ENCODE results near the gene PHOSPHO2.
"Not testable (repeated sequence)": the region's sequence is repeated elsewhere in the genome, so short reads cannot be mapped to it uniquely, and the experiment has no call there.

Gene PHOSPHO2

DNA sequence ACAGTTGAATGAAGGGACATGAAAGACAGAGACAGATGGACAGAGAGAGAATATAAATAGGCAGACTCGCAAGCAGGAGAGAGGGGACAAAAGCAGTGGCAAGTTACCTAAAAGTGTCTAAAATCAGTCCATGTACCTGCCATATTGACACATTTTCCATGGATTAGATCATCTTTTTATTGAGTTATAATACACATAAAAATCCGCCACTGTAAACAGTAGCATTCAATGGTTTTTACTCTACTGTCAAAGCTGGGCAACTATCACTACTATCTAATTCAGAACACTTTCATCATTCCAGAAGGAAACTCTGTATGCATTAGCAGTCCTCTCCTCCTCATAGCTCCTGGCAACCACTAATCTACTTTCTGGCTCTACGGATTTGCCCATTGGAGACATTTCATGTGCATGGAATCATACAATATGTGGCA lies 10.1 kb upstream of the PHOSPHO2 start:
- DNase-seq (ENCODE audit: low read depth in 2 of 2): no peak

GRCh38 chr2:169684712-169685111 lies 9.6 kb upstream of the PHOSPHO2 start:
- not testable (repeated sequence) for DNase-seq (ENCODE audit: low read depth in 2 of 2)

DNA sequence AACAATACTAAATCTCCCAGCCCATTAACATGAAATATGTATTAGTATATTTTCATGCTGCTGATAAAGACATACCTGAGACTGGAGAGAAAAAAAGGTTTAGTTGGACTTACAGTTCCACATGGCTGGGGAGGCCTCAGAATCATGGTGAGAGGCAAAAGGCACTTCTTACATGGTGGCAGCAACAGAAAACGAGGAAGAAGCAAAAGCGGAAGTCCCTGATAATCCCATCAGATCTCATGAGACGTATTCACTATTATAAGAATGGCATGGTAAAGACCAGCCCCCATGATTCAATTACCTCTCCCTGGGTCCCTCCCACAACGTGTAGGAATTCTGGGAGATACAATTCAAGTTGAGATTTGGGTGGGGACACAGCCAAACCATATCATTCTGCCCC lies 7.4 kb upstream of the PHOSPHO2 start:
- DNase-seq (ENCODE audit: low read depth in 2 of 2): not testable (repeated sequence)

GRCh38 chr2:169687943-169688342 lies 6.3 kb upstream of the PHOSPHO2 start:
- not testable (repeated sequence) for DNase-seq (ENCODE audit: low read depth in 2 of 2)

DNA sequence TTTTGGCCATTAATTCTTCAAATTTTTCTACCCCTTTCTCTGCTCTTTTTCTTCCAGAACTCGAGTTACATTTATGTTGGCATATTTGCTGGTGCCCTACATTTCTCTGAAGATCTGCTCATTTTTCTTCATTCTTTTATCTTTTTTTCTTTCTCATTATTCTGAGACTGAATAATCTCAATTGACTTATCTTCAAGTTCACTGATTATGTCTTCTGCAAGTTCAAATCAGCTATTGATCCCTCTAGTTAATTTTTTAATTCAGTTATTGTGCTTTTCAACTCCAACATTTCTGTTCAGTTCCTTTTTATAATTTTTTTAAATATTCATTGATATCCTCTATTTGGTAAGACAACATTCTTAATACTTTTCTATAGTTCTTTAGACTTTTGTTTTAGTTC lies 3.3 kb upstream of the PHOSPHO2 start:
- no peak for DNase-seq (ENCODE audit: low read depth in 2 of 2)

DNA sequence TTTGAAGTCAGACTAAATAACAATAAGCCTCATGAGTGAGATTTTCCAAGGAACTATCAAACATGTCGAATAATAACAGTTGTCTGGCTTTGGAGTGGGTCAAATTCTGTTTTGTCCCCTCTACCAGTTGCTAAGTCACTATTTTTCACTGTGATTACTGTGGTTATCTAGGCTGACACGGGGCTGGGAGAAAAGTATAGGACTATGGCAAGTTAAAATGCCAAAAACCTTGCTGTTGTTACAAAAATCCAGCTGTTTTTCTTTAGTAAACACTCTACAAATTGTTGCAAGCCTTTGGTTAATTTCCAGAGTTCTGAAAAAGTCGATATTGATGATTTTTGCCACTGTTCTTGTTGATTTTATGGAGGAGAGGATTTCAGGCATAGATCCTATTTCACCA lies 1.6 kb upstream of the PHOSPHO2 start:
- no peak for DNase-seq (ENCODE audit: low read depth in 2 of 2)

DNA sequence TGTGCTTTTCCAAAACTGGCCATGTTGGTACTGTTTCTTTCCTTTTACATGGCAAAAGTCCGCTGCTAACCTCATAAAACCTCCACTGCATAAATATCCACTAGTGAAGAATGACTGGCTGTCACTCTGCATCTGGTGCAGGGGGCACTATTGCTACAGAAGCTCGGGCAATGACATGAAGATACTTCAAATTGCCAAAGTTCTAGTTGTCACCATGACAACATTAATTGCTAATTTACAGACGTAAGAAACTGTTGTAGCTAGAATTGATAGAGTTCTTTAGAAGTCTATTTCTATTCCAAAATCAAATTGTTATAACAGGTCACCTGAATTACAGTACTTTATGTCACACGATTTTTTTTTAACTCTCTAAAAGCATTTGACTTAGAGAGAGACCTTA lies 909 bp upstream of the PHOSPHO2 start:
- no peak for DNase-seq (ENCODE audit: low read depth in 2 of 2)

DNA sequence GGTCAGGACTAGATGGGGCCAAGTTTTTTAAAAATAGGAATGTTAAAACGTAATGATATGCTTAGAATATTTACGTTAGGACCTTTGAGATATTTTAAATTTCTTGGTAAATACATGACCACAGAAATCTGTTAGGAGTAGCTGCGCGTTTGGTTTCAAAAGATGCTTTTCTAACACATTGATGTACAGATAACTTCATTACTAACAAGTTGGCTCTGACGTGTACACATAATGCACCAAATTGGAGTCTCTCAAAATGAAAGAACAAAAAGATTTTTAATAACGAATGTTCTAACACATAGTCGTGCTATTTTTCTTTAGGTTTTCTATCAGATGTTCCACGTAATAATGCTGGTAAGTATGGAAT lies 608 bp downstream of the PHOSPHO2 start:
- DNase-seq (ENCODE audit: low read depth in 2 of 2): no peak

DNA sequence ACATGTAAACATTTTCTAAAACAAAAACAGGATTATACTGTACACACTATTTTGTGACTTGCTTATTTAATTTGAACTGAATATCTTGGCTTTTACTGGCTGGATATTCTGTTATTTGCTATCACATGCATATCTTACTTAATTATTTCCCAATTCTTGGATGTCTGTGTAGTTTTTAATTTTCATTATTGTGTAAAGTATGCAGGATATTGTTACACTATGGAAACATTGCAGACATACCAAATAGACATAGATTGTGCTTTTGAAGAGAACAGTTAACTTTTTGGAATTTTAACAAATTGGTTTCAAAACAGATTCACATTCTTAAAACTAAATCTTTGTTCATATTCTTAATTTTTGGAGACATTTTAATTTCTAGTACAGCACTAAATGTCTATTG lies 2.1 kb downstream of the PHOSPHO2 start:
- no peak for DNase-seq (ENCODE audit: low read depth in 2 of 2)

GRCh38 chr2:169699173-169699572 lies 4.9 kb downstream of the PHOSPHO2 start:
- DNase-seq (ENCODE audit: low read depth in 2 of 2): not testable (repeated sequence)

DNA sequence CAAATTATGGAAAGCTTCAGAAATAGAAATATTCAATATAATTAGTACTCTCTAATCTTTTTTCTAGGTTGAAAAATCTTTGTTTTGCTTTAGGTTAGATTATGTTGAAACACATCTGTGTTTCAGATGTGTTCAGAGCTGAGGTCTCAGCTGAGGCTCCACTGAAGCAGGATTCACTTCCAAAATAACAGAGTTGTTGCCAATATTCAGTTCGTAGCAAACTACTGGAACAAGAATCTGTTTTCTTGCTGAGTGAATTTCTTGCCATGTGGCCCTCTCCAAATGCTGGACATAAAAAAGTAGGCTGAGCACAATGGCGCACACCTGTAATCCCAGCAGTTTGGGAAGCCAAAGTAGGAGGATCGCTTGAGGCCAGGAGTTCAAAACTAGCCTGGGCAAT lies 8.7 kb downstream of the PHOSPHO2 start:
- DNase-seq (ENCODE audit: low read depth in 2 of 2): no peak

DNA sequence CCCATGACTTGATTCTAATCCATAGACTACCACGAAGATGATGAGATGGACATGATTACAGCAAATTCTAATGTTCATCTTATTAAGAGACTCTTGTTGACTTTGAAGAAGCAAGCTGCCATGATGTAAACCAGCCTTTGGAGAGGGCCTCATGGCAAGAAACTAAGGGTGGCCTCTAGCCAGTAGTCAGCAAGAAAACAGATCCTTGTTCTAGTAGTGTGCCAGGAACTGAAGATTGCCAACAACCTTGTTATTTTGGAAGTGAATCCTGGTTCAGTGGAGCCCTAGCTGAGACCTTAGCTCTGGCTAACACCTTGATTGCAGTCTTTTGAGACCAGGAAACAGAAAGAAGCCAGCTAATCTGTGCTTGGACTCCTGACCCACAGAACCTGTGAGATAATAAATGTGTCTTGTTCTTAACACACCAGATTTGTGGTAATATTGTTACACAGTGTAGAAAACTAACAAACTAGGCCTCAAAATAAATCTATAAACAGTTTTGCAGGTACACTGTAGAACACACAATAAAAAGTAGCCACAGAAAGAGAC lies 10.0 kb downstream of the PHOSPHO2 start:
- DNase-seq (ENCODE audit: low read depth in 2 of 2): no peak

DNA sequence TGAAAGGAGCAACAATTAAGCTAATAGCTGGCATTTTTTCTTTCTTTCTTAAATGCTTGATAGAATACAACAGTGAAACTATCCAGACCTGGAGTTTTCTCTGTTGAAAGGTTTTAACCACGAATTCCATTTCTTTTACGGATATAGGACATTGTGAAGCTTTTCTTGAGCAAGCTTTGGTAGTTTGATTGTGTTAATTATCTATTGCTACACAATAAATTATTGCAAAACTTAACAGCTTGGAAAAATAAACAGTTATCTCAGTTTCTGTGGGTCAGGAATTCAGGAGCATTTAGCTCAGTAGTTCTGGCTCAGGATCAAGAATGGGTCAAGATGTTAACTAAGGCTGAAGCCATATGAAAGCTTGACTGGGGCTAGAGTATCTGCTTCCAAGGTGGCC lies 11.7 kb downstream of the PHOSPHO2 start:
- DNase-seq (ENCODE audit: low read depth in 2 of 2): no peak

GRCh38 chr2:169707626-169708025 lies 13.4 kb downstream of the PHOSPHO2 start:
- no peak for DNase-seq (ENCODE audit: low read depth in 2 of 2)

GRCh38 chr2:169709331-169709730 lies 15.1 kb downstream of the PHOSPHO2 start:
- DNase-seq (ENCODE audit: low read depth in 2 of 2): no peak

DNA sequence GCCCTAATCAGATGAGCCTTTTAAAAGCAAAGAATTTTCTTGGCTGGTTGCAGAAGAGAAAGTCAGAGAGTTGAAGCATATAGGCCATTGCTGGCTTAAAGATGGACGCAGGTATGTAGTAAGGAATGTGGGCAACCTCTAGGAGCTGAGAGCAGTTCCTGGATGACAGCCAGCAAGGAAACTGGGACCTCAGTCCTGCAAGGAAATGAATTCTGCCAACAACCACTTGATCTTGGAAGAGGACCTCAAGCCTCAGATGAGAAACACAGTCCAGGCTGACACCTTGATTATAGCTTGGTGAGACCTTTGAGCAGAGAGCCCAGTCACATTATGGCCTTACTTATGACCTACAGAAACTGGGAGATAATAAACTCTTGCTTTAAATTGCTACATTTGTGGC lies 15.7 kb downstream of the PHOSPHO2 start:
- no peak for DNase-seq (ENCODE audit: low read depth in 2 of 2)

DNA sequence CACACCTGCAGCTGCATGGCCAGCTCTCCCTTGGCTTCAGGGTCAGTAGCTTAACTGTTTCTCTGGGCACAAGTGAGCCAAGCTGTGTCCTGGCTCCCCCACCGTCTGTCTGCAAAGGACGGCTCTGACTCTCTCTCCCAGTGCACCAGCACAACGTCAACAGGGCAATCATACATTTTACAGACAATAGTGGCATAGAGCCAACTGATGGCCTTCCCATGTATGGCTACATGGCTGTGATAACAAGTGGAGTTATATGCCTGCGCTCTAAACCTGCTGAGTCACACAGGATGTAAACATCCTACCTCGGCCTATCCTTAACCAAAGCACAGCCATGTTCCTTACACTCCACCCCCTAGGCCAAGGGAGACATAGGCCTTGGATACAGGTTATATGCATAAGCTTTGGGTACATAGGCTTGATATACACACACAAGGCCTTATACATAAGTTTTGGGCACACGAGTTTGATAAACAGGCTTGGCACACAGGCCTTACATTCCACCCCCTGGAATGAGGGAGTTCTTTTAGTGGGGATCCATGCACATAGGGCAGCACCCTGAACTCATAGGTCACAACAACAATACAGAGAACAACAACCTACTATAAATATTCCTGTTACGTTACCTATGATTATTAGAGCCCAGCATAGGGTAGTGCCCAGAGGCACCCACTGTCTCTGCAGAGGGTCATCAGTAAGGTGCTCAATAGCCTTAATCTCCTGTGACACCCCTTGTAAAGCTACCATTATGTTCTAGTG lies 17.7 kb downstream of the PHOSPHO2 start:
- no peak for DNase-seq (ENCODE audit: low read depth in 2 of 2)

DNA sequence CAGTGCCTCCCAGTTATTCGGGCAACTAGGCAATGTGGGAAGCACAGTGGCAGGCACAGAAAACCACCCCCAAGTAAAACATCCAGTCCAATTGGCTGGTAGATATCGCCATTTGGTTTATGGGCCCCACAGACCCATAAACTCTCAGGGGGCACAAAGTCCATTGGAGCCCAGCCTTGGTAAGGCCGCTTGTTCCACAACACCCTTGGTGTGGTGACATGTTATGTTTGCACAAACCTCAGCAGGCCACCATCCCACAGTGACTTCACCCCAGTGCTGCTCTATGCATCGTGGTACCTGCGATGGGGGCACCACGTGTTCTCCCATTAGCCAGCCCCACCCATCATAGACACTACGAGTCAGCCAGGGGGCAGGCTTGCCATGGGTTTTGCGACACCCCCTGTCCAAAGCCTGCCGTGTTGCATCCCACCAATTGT lies 18.5 kb downstream of the PHOSPHO2 start:
- no peak for DNase-seq (ENCODE audit: low read depth in 2 of 2)

DNA sequence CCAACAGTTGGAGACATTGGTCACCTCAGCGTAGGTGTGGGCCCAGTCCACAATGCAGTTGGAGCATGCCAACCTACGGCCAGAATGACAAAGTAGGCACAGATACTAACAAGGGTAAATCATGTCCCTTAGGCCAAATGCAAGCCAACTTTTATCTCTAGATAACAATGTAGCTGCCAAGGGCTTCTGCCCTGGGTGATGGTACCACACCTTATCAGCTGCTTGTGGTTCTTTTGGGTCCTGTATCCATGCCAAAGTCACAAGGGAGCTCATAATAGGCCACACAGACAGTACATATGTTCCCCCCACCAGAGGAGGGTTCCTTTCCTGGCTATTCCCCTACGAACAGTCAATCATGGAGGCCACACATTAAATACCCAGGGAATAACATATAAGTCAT lies 19.1 kb downstream of the PHOSPHO2 start:
- DNase-seq (ENCODE audit: low read depth in 2 of 2): no peak

- no peak for DNase-seq (ENCODE audit: low read depth in 2 of 2)
Measured at GRCh38 chr2:169714699-169715098, 20.4 kb downstream of the PHOSPHO2 start.

GRCh38 chr2:169715379-169716237 lies 21.3 kb downstream of the PHOSPHO2 start:
- DNase-seq (ENCODE audit: low read depth in 2 of 2): no peak

DNA sequence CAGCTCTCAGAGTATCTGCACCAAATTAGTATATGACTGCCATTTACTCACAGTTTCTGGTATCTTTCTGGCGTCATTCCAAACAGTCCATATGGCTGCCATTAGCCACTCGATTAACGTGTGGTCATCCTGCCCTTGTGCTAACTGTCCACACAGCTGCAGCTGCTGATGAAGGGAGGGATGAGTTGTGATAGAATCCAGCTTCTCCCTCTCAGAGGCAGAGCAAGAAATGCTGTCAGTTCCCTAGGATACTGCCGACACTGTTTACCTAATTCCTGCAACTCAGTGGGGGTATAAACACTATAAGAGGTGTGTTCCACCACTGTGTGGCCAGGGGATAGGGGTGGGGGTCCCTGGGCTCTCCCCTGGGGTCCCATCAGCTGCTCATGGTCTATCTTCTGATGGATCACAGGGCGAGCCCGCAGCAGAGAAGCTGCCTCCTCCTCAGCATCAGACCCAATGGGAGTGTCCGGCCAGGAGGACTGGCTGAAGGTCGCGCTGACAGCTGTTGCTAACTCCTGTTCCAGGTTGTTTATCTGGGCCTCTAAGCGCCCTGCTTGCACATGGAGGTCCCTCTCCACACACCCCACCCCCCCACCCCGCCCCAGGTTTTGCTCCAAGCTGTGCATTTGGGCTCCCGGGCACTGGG lies 22.1 kb downstream of the PHOSPHO2 start:
- DNase-seq (ENCODE audit: low read depth in 2 of 2): no peak

Measured in stimulated activated CD8-positive, alpha-beta memory T cell treated with anti-CD3 and anti-CD28 coated beads, Interleukin-15, amount 100 ng/mL, for 4 hours (primary cell).